MCF 10A (cell line): ENCODE data around the gene PLA2G2E. TPM values are rescaled to one million over a fixed set of nuclear protein-coding genes. Genes with fewer than 3 reads are reported as not detected.
"Not testable (repeated sequence)": the region's sequence is repeated elsewhere in the genome, so short reads cannot be mapped to it uniquely, and the experiment has no call there.

Experiments
- BruUV-seq: library from RNA; stranded (reverse); fragments of 400-500 nt; replicated peaks from 2 replicates; lab custom pipeline; 2021; lab: Mats Ljungman, UMichigan
- CTCF ChIA-PET: fragments of 300-600 bp; sonication (Branson Sonifier 250); formaldehyde crosslinking; extraction: SDS; loops from one replicate; lab custom pipeline; 2021; ENCODE audit warnings: antibody characterized with exemption, inconsistent platforms; lab: Yijun Ruan, JAX
- POLR2A ChIA-PET: fragments of 300-600, 350-650 bp; sonication (Branson Sonifier 250); formaldehyde crosslinking; extraction: SDS; loops from one replicate; lab custom pipeline; 2020; ENCODE audit warnings: antibody characterized with exemption, inconsistent platforms; lab: Yijun Ruan, JAX
- DNase-seq: peaks from one replicate; pipeline ENCODE4 v3.0.0-alpha.2; 2018; ENCODE audit not compliant: unreplicated experiment
- H3K27ac Mint-ChIP-seq: one replicate; pipeline ENCODE4 v1.8.0; 2022; ENCODE audit warnings: mild to moderate bottlenecking, low read depth, mixed read lengths; ENCODE audit not compliant: unreplicated experiment
- H3K27me3 Mint-ChIP-seq: one replicate; pipeline ENCODE4 v1.8.0; 2022; ENCODE audit warnings: mixed read lengths; ENCODE audit not compliant: insufficient read depth, unreplicated experiment
- H3K36me3 Mint-ChIP-seq: one replicate; pipeline ENCODE4 v1.8.0; 2022; ENCODE audit warnings: mild to moderate bottlenecking, moderate library complexity, mixed read lengths; ENCODE audit not compliant: insufficient read depth, unreplicated experiment
- H3K4me1 Mint-ChIP-seq: one replicate; pipeline ENCODE4 v1.8.0; 2022; ENCODE audit warnings: mixed read lengths; ENCODE audit not compliant: insufficient read depth, unreplicated experiment
- H3K4me3 Mint-ChIP-seq: one replicate; pipeline ENCODE4 v1.8.0; 2022; ENCODE audit warnings: mild to moderate bottlenecking, moderate library complexity, mixed read lengths; ENCODE audit not compliant: unreplicated experiment
- H3K9me3 Mint-ChIP-seq: one replicate; pipeline ENCODE4 v1.8.0; 2022; ENCODE audit warnings: mixed read lengths; ENCODE audit not compliant: unreplicated experiment
- CTCF ChIP-seq: fragments of 200-600 bp; IDR thresholded peaks from one replicate; pipeline ENCODE4 v1.8.0; 2022; ENCODE audit warnings: antibody characterized with exemption, mild to moderate bottlenecking; ENCODE audit not compliant: unreplicated experiment
- intact Hi-C: fragments of 100-400 bp; cut with micrococcal nuclease; formaldehyde crosslinking; loops from 2 replicates; pipeline ENCODE4 v1.14.1; 2022
- total RNA-seq: library from RNA; stranded (reverse); gene quantifications from 2 replicates; pipeline ENCODE4 v1.2.3, GENCODE V29; 2022

The PLA2G2E gene
- total RNA-seq, 1 experiment from 2014 or later, result not detected

GRCh38 chr1:19885821-19886220 is 37.6 kb downstream of the PLA2G2E start:
- no peak for TF ChIP-seq CTCF
- BruUV-seq, result no TSS peak
- Mint-ChIP-seq H3K36me3 (peaks cover 9% of the 10 kb centered on the region), H3K4me1 (peaks cover 29% of the 10 kb centered on the region), H3K9me3 (no peaks in the 10 kb centered on the region), H3K4me3 (no peak overlapping the region), H3K27me3 (no peaks in the 10 kb centered on the region), H3K27ac (no peak overlapping the region)
- no peak for DNase-seq
- ChIA-PET CTCF (interaction anchor here (0.8 kb wide), 1 partner anchor 9 kb away, joined by 3 read pairs; no protein-coding TSS in a partner anchor), POLR2A (interaction anchor here (0.9 kb wide), 1 partner anchor 626 kb away, joined by 4 read pairs; no protein-coding TSS in a partner anchor)
- intact Hi-C loops, result no loop called here

GRCh38 chr1:19884312-19884711 is 39.1 kb downstream of the PLA2G2E start:
- Mint-ChIP-seq H3K27ac (no peak overlapping the region), H3K27me3 (no peaks in the 10 kb centered on the region), H3K36me3 (peaks cover 9% of the 10 kb centered on the region), H3K9me3 (no peaks in the 10 kb centered on the region), H3K4me1 (peaks cover 29% of the 10 kb centered on the region), H3K4me3 (peak overlapping the region; percentile 76)
- ChIA-PET CTCF (interaction anchor here (1.5 kb wide), 1 partner anchor 610 kb away, joined by 3 read pairs; no protein-coding TSS in a partner anchor), POLR2A (interaction anchor here (1.8 to 2.8 kb wide), 2 partner anchors 9 to 12 kb away, joined by 7 to 13 read pairs; no protein-coding TSS in a partner anchor)
- TF ChIP-seq CTCF, result no peak
- no TSS peak for BruUV-seq
- no peak for DNase-seq
- intact Hi-C loops, result no loop called here

- intact Hi-C loops, result no loop called here
- no peaks in the 10 kb centered on the region for H3K9me3 Mint-ChIP-seq
- peak; percentile 60 for TF ChIP-seq CTCF
- peaks cover 9% of the 10 kb centered on the region for H3K36me3 Mint-ChIP-seq
- no TSS peak for BruUV-seq
- peak within 1 kb of the TSS; percentile 74 for H3K27ac Mint-ChIP-seq
- CTCF ChIA-PET, result interaction anchor here (0.6 to 2.9 kb wide), 16 partner anchors 8 to 931 kb away, joined by 3 to 12 read pairs (median 3); no protein-coding TSS in a partner anchor
- H3K4me3 Mint-ChIP-seq, result peak within 1 kb of the TSS; percentile 76
- no peaks in the 10 kb centered on the region for H3K27me3 Mint-ChIP-seq
- DNase-seq, result peak; percentile 98
- peaks cover 29% of the 10 kb centered on the region for H3K4me1 Mint-ChIP-seq
- POLR2A ChIA-PET, result interaction anchor here (0.6 to 2.8 kb wide), 15 partner anchors 9 to 612 kb away, joined by 3 to 15 read pairs (median 3); no protein-coding TSS in a partner anchor
These were observed 41.0 kb downstream of the PLA2G2E start, which contains the start of gene OTUD3 for GRCh38 chr1:19882111-19883071. Gene OTUD3, plus strand, starts transcription at chr1:19882395. Its CDS starts 119 bp downstream, at chr1:19882514.

- H3K9me3 Mint-ChIP-seq, H3K27ac Mint-ChIP-seq, H3K4me3 Mint-ChIP-seq, intact Hi-C loops, H3K36me3 Mint-ChIP-seq, DNase-seq, BruUV-seq, H3K27me3 Mint-ChIP-seq: not testable (repeated sequence)
- CTCF ChIA-PET, result interaction anchor here (0.6 to 2.9 kb wide), 7 partner anchors 14 to 712 kb away, joined by 3 to 11 read pairs (median 3); no protein-coding TSS in a partner anchor
- POLR2A ChIA-PET, result interaction anchor here (0.7 kb wide), 1 partner anchor 13 kb away, joined by 3 read pairs; no protein-coding TSS in a partner anchor
- H3K4me1 Mint-ChIP-seq, result peaks cover 29% of the 10 kb centered on the region
These were observed 42.6 kb downstream of the PLA2G2E start for GRCh38 chr1:19880841-19881240.
